OCI-LY1 (cell line): Measurements from ENCODE around the gene OPHN1.

Source experiments
- EZH2 ChIP-seq: fragments of 200-600 bp; sonication (generic), shearing (Covaris generic); IDR thresholded peaks from 2 replicates; pipeline ENCODE4 v1.8.0; 2017; ENCODE audit warnings: borderline replicate concordance, mixed run types, mild to moderate bottlenecking, antibody characterized with exemption, low read length, moderate library complexity, mixed read lengths
- TF ChIP-seq, protein P1 (sequence below): fragments of 200-600 bp; sonication (generic), shearing (Covaris generic); IDR thresholded peaks from 2 replicates; pipeline ENCODE4 v1.5.1; 2017; ENCODE audit warnings: mild to moderate bottlenecking, antibody characterized with exemption, low read length, moderate library complexity, mixed read lengths

DNA sequence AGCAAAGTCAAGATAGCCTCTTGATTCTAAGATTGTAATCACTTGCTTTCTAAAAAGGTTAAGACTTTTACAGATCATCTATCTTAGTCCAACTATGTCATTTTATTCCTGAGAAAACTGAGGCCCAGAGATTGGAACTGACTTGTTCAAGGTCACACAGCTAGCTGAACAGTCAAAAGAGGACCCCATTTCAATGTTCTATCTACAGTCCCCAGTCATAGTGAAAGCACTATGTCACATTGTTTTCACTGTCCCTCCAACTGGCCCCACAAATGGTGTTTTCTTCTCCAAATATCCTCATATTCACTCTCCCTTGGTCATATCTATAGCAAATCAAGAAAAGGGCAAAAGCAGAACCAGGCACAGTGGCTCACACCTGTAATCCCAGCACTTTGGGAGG, 145.2 kb downstream of the OPHN1 start:
- TF ChIP-seq, protein P1, sequence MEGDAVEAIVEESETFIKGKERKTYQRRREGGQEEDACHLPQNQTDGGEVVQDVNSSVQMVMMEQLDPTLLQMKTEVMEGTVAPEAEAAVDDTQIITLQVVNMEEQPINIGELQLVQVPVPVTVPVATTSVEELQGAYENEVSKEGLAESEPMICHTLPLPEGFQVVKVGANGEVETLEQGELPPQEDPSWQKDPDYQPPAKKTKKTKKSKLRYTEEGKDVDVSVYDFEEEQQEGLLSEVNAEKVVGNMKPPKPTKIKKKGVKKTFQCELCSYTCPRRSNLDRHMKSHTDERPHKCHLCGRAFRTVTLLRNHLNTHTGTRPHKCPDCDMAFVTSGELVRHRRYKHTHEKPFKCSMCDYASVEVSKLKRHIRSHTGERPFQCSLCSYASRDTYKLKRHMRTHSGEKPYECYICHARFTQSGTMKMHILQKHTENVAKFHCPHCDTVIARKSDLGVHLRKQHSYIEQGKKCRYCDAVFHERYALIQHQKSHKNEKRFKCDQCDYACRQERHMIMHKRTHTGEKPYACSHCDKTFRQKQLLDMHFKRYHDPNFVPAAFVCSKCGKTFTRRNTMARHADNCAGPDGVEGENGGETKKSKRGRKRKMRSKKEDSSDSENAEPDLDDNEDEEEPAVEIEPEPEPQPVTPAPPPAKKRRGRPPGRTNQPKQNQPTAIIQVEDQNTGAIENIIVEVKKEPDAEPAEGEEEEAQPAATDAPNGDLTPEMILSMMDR = no peak
- no peak for TF ChIP-seq EZH2
